ENCODE measurements around the gene NKAIN2. TPM values are rescaled to one million over a fixed set of nuclear protein-coding genes. Genes with fewer than 3 reads are reported as not detected.

NKAIN2 gene
- total RNA-seq, 2 donors from 2014 or later: 0.29 TPM; not detected in 1

DNA sequence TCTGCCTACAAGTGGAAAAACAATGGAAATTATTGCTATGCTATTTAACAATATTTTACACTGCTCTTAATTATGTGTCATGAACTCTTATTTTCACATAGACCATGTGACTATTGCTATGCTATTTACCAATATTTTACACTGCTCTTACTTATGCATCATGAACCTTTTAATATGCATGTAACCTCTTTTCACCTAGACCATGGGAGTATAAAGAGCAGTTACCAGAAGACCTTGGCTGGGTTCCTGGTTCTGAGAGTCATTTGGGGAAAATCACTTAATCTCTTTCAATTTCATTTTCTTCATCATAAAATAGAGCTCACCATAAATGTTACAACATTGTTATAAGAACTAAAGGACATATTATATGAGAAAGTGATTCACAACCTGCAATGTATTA is 934.8 kb downstream of the NKAIN2 start:
- no peaks in the 10 kb centered on the region for H3K27me3 Mint-ChIP-seq (ENCODE audit: insufficient read depth)
- TF ChIP-seq, protein P1, sequence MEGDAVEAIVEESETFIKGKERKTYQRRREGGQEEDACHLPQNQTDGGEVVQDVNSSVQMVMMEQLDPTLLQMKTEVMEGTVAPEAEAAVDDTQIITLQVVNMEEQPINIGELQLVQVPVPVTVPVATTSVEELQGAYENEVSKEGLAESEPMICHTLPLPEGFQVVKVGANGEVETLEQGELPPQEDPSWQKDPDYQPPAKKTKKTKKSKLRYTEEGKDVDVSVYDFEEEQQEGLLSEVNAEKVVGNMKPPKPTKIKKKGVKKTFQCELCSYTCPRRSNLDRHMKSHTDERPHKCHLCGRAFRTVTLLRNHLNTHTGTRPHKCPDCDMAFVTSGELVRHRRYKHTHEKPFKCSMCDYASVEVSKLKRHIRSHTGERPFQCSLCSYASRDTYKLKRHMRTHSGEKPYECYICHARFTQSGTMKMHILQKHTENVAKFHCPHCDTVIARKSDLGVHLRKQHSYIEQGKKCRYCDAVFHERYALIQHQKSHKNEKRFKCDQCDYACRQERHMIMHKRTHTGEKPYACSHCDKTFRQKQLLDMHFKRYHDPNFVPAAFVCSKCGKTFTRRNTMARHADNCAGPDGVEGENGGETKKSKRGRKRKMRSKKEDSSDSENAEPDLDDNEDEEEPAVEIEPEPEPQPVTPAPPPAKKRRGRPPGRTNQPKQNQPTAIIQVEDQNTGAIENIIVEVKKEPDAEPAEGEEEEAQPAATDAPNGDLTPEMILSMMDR (conservative IDR thresholded peaks at IDR 0.05): no peak
- Histone ChIP-seq H3K4me1 (ENCODE audit: control insufficient read depth, insufficient read depth, low read length) (no peaks in the 10 kb centered on the region), H3K9me3 (ENCODE audit: control insufficient read depth, low read length) (no peaks in the 10 kb centered on the region), H3K36me3 (ENCODE audit: control insufficient read depth, insufficient read depth, low read length) (no peaks in the 10 kb centered on the region), H3K9ac (ENCODE audit: extremely low read depth, low read length, poor library complexity, severe bottlenecking) (no peak overlapping the region), H3K4me3 (ENCODE audit: low read length) (no peak overlapping the region), H3K27ac (ENCODE audit: low read depth, low read length) (no peak overlapping the region), H3K27me3 (ENCODE audit: control insufficient read depth, insufficient read depth, low read length, poor library complexity, severe bottlenecking) (no peaks in the 10 kb centered on the region)
- H3K4me1 Mint-ChIP-seq: no peaks in the 10 kb centered on the region
- H3K4me3 Mint-ChIP-seq: no peak overlapping the region
- no peak for DNase-seq
- peaks cover under 1% of the 10 kb centered on the region for H3K9me3 Mint-ChIP-seq
- H3K36me3 Mint-ChIP-seq (ENCODE audit: low read depth): no peaks in the 10 kb centered on the region
- H3K27ac Mint-ChIP-seq: no peak overlapping the region

DNA sequence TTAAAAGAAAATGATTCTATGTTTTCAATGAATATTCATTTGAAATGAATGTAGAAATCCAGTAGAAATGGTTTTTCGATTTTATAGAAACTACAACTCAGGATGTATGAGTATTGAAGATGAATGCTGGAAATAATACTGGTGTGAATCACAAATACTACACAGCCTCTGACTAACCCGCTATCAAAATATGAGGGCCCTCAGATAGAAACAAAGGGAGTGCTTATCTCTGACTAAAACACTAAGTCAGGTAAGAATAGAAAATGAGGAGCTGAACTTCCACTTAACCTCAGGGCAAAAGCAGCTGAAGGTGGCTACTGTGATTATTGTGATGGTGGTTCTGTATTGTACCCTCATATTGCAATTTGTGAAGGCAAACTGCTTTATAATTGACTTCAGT is 937.7 kb downstream of the NKAIN2 start:
- Histone ChIP-seq H3K4me1 (ENCODE audit: control insufficient read depth, insufficient read depth, low read length) (no peaks in the 10 kb centered on the region), H3K36me3 (ENCODE audit: control insufficient read depth, insufficient read depth, low read length) (no peaks in the 10 kb centered on the region), H3K27me3 (ENCODE audit: control insufficient read depth, insufficient read depth, low read length, poor library complexity, severe bottlenecking) (no peaks in the 10 kb centered on the region), H3K9me3 (ENCODE audit: control insufficient read depth, low read length) (no peaks in the 10 kb centered on the region), H3K27ac (ENCODE audit: low read depth, low read length) (no peak overlapping the region), H3K4me3 (ENCODE audit: low read length) (no peak overlapping the region), H3K9ac (ENCODE audit: extremely low read depth, low read length, poor library complexity, severe bottlenecking) (no peak overlapping the region)
- H3K9me3 Mint-ChIP-seq: no peaks in the 10 kb centered on the region
- TF ChIP-seq, protein P1 (conservative IDR thresholded peaks at IDR 0.05): no peak
- no peaks in the 10 kb centered on the region for H3K36me3 Mint-ChIP-seq (ENCODE audit: low read depth)
- H3K4me3 Mint-ChIP-seq: no peak overlapping the region
- H3K4me1 Mint-ChIP-seq: no peaks in the 10 kb centered on the region
- no peaks in the 10 kb centered on the region for H3K27me3 Mint-ChIP-seq (ENCODE audit: insufficient read depth)
- no peak for DNase-seq
- H3K27ac Mint-ChIP-seq: no peak overlapping the region
- 95% methylated on average over 2 of the region's 2 CpGs; no CpG with 5 or more reads in 1 of the 2 experiments for WGBS, 2 experiments (ENCODE audit: insufficient coverage in 1 of 2, insufficient read length in 1 of 2)

DNA sequence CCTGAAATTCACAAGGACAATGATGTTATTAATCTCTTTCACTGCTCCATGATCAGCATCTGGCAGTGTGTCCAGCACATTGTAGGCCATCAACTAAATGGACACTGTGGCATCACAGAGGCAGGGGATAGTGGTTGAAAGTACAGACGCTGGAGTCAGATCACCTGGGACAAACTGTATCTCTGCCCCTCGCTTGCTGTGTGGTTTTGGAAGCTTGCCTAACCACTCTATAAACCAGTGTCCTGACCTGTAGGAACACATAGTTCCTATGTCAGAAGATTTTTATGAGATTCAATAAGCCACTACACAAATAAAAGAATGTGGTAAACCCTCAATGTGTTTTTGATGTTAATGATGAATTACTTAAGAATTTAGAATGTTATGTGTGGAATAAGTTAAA is 939.3 kb downstream of the NKAIN2 start:
- no peak for DNase-seq
- H3K4me3 Mint-ChIP-seq: no peak overlapping the region
- TF ChIP-seq, protein P1 (conservative IDR thresholded peaks at IDR 0.05): no peak

More for the DNA sequence above, 939.3 kb downstream of the NKAIN2 start:
- no peaks in the 10 kb centered on the region for H3K27me3 Mint-ChIP-seq (ENCODE audit: insufficient read depth)
- no peaks in the 10 kb centered on the region for H3K36me3 Mint-ChIP-seq (ENCODE audit: low read depth)
- no peaks in the 10 kb centered on the region for H3K4me1 Mint-ChIP-seq
- Histone ChIP-seq H3K9ac (ENCODE audit: extremely low read depth, low read length, poor library complexity, severe bottlenecking) (no peak overlapping the region), H3K4me1 (ENCODE audit: control insufficient read depth, insufficient read depth, low read length) (no peaks in the 10 kb centered on the region), H3K36me3 (ENCODE audit: control insufficient read depth, insufficient read depth, low read length) (no peaks in the 10 kb centered on the region), H3K27me3 (ENCODE audit: control insufficient read depth, insufficient read depth, low read length, poor library complexity, severe bottlenecking) (no peaks in the 10 kb centered on the region), H3K27ac (ENCODE audit: low read depth, low read length) (no peak overlapping the region), H3K4me3 (ENCODE audit: low read length) (no peak overlapping the region), H3K9me3 (ENCODE audit: control insufficient read depth, low read length) (no peaks in the 10 kb centered on the region)
- no peak overlapping the region for H3K27ac Mint-ChIP-seq
- H3K9me3 Mint-ChIP-seq: no peaks in the 10 kb centered on the region
- 91 to 100% methylated on average over 1 to 2 of the region's 2 CpGs for WGBS, 2 experiments (ENCODE audit: insufficient coverage in 1 of 2, insufficient read length in 1 of 2)
